DND-41 (cell line): ENCODE results near the gene CFHR4.

Experiments
- EZH2 ChIP-seq: IDR thresholded peaks from 3 replicates; pipeline ENCODE4 v1.6.1; 2012; ENCODE audit warnings: borderline replicate concordance, low read depth, mild to moderate bottlenecking, moderate library complexity, low read length, inconsistent platforms; ENCODE audit not compliant: severe bottlenecking
- TF ChIP-seq, protein P1 (sequence below): IDR thresholded peaks from 2 replicates; pipeline ENCODE4 v1.5.1; 2012; ENCODE audit warnings: borderline replicate concordance, low read length, moderate library complexity, mild to moderate bottlenecking; ENCODE audit not compliant: poor library complexity, severe bottlenecking; ENCODE audit errors: extremely low read depth

DNA sequence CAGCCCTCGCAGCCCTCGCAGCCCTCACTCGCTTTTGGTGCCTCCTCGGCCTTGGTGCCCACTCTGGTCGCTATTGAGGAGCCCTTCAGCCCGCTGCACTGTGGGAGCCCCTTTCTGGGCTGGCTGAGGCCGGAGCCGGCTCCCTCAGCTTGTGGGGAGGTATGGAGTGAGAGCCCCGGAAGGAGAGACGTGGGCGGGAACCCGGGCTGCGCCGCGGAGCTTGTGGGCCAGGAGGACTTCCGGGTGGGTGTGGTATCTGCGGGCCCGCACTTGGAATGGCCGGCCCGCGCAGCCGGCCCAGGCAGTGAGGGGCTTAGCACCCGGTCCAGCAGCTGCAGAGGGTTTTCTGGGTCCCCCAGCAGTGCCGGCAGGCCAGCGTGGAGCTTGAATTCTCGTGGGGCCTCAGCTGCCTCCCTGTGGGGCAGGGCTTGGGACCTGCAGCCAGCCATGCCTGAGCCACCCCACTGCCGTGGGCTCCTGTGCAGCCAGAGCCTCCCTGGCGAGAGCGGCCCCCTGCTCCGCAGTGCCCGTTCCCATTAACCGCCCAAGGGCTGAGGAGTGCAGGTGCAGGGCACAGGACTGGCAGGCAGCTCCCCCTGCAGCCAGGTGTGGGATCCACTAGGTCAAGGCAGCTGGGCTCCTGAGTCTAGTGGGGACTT, 45.8 kb downstream of the CFHR4 start:
- TF ChIP-seq, protein P1, sequence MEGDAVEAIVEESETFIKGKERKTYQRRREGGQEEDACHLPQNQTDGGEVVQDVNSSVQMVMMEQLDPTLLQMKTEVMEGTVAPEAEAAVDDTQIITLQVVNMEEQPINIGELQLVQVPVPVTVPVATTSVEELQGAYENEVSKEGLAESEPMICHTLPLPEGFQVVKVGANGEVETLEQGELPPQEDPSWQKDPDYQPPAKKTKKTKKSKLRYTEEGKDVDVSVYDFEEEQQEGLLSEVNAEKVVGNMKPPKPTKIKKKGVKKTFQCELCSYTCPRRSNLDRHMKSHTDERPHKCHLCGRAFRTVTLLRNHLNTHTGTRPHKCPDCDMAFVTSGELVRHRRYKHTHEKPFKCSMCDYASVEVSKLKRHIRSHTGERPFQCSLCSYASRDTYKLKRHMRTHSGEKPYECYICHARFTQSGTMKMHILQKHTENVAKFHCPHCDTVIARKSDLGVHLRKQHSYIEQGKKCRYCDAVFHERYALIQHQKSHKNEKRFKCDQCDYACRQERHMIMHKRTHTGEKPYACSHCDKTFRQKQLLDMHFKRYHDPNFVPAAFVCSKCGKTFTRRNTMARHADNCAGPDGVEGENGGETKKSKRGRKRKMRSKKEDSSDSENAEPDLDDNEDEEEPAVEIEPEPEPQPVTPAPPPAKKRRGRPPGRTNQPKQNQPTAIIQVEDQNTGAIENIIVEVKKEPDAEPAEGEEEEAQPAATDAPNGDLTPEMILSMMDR: no peak
- TF ChIP-seq EZH2: no peak
